NCI-H2227 (cell line): ENCODE results near the gene CD200R1.

Experiments used
- DNase-seq: peaks from one replicate; lab custom pipeline; 2025; ENCODE audit not compliant: unreplicated experiment; lab: John Stamatoyannopoulos, UW

CD200R1 gene

DNA sequence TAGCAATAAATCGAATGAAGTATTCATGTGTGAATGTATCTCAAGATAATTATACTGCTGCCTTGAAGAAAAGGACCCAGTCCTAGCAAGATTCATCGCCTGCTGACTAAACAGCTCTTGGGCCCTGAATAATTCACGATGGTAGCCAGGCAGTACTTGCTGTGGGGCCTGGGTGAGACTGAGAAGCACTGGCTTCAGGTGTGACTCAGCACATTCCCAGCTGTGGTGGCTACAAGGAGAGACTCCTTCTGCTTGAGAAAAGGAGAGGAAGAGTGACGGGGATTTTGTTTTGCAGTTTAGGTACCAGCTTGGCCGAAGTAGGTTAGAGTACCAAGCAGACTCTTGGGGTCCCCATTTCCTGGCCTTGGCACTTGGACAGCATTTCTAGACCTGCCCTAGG is 80.6 kb downstream of the CD200R1 start:
- DNase-seq: no peak

DNA sequence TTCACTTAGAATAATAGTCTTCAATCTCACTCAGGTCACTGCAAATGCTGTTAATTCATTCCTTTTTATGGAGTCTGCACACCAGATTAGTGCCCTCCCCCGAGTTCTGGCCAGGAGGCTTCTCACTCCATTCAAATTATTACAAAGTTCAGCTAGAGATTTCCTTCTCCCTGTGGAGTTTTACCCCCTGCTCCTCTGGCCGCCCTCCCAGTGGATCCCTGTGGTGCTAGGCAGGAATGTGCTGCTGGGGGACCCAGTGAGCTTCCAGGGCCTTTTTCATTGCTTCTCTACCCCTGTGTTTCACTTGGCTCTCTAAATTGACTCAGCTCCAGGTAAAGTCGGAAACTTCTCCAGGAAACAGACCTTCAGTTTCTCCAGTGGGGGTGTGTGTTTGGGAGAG is 85.5 kb downstream of the CD200R1 start:
- DNase-seq: no peak

DNA sequence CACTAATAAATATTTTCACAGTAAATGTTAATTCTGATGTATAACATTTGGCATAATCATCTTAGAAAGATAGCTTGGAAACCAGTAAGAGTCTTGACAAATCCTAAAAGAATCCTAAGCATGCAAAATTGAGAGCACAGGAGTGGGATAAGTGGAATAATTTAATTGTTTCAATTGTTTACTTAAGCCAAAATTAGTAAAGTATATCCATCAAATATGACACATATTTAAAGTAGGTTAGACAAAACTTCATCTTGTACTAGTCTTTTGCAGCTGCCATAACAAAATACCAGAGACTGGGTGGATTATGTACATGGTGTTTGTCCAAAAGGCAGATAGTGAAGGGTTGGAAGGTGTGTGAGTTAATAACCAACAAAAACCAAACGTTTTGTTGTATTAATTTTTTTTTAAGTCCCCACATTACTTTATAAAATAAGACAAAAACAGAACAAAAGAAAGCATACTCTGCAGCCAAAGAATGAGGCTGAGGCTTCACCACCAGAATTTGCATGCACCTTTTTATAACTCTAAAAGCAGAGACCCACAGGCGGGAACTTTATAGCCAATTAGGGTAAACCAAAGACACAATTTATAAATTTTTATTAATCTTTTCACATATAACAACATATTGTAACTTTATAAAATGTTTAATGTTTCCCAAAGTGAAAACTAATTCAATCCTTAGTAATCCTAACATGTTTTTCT is 86.4 kb downstream of the CD200R1 start:
- DNase-seq: no peak

DNA sequence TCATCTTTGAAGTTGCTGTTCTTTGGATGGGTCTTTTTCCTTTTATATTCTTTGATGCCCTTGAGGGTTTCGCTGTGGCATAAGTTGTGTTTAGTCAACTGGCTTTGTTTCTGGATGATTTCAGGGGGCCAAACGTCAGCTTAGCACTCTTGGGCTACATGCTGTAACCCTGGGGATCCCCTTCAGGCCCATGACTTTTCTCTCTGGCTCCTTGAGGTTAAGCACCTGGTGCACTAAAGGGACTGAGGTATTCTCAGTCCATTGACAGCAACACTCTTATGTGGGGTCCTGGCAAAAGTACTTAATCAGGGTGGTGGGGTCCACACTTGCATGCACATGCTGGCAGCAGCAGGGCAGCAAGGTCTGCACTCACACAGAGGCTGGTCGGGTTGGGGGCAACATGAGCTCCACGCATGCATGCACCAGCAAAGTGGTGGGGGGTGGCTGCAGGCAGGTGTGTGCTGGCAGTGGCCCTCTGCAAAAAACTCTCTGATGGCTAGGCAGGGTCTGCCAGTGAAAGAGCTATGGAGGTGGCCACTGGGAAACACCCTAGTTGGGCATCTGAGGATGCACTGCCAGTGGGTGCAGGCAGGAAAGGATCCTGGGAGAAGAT is 90.1 kb downstream of the CD200R1 start:
- DNase-seq: no peak

DNA sequence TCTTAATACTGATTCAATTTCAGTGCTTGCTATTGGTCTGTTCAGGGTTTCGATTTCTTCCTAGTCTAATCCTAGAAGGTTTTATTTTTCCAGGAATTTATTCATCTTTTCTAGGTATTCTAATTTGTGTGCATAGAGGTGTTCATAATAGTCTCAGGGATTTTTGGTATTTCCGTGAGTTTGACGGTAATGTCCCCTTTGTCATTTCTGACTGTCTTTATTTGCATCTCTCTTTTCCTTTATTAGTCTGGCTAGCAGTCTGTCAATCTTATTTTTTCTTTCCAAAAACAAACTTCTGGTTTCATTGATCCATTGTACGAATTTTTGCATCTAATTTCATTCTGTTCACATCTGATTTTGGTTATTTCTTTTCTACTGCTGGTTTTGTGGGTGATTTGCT is 93.0 kb downstream of the CD200R1 start:
- DNase-seq: no peak

DNA sequence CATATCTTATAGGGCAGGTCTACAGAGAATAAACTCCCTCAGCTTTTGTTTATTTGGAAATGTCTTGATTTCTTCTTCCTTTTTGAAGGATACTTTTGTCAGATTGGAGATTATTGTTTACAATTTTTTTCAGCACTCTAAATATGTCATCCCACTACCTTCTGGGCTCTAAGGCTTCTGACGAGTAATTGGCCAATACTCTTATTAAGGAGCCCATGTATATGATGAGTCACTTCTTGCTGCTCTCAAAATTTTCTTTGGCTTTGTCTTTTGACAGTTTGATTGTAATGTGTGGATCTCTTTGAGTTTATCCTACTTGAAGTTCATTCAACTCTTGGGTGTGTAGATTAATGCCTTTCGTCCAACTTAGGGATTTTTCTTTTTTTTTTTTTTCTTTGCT is 99.3 kb downstream of the CD200R1 start:
- DNase-seq: no peak

DNA sequence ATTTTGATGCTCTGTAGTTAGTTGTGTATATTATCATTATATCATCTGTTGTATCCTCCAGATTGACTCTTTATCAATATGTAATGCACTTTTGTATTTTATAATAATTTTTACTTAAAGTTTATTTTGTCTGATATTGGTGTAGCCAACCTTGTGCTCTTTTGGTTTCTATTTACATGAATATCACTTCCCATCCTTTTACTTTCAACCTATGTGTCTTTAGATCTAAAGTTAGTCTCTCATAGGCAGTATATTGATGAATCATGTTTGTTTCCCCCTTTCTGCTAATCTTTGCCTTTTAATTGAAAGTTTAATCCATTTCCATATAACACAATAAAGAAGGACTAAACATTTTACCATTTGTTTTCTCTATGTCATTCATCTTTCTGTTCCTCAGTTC is 100.2 kb downstream of the CD200R1 start:
- no peak for DNase-seq

DNA sequence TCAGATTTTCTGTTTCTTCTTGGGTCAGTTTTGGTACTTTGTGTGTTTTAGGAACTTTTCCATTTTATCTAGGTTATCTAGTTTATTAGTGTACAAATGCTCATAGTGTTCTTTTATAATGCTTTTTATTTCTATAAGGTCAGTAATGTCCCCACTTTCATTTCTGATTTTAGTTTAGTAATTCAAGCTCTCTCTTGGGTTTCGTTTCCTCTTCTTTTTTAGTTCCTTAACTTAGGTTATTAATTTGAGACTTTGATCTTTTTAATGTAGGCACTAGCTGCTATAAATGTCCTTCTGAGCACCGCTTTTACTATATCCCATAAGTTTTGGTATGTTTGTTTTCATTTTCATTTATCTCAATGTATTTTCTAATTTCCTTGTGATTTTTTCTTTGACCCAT is 101.3 kb downstream of the CD200R1 start:
- DNase-seq: no peak

DNA sequence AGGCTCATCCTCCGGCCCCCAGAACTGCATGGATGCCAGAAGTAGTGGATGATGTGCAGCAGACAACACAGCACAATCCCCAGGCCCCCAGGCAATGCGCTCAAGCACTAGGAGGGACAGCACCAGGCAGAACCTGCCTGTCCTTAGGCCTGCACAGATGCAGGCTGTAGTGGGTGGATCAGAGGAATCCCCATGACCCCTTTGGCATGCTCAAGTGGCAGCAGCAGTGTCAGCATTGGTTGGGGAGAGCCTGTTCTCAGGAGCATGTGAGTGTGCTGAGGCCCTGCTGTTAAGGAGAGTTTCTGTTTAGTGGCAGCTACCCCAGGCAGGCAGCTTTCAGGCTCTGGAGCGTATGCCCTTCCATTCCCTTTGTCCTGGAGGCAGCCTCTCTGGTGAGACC is 103.2 kb downstream of the CD200R1 start:
- DNase-seq: no peak
